GM23248 (cell line): ENCODE data around the gene ODC1.

ENCODE experiments used
- EZH2 ChIP-seq: fragments of 200-600 bp; sonication (generic); IDR thresholded peaks from 2 replicates; pipeline ENCODE4 v1.6.1; 2018; ENCODE audit warnings: antibody characterized with exemption, mild to moderate bottlenecking; ENCODE audit not compliant: insufficient read depth, poor library complexity, severe bottlenecking
- EZH2phosphoT487 ChIP-seq: fragments of 200-600 bp; sonication (generic); IDR thresholded peaks from 2 replicates; pipeline ENCODE4 v1.6.1; 2018; ENCODE audit warnings: antibody characterized with exemption, moderate library complexity, mild to moderate bottlenecking, low read depth; ENCODE audit not compliant: insufficient read depth

DNA sequence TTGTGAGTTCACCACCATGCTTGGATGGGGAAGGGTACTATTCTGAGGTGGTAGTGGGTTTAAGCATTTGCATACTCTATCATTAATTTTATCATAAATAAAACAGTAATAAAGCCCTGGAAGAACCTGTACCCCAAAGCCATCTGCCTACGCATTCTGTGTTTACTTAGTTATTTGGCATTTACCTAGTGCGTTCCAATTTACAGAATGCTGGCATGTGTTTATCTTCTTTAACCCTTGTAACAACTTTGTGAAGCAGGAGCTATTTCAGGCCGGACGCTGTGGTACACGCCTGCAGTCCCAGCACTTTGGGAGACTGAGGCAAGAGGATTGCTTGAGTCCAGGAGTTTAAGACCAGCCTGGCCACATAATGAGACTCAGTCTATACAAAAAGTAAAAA, 17.8 kb upstream of the ODC1 start:
- no peak for TF ChIP-seq EZH2
- no peak for TF ChIP-seq EZH2phosphoT487
